ENCODE results near the gene PARD3. TPM values are rescaled to one million over a fixed set of nuclear protein-coding genes. Genes with fewer than 3 reads are reported as not detected.

Gene PARD3
- total RNA-seq, 1 donor from 2014 or later = 1.7 TPM

DNA sequence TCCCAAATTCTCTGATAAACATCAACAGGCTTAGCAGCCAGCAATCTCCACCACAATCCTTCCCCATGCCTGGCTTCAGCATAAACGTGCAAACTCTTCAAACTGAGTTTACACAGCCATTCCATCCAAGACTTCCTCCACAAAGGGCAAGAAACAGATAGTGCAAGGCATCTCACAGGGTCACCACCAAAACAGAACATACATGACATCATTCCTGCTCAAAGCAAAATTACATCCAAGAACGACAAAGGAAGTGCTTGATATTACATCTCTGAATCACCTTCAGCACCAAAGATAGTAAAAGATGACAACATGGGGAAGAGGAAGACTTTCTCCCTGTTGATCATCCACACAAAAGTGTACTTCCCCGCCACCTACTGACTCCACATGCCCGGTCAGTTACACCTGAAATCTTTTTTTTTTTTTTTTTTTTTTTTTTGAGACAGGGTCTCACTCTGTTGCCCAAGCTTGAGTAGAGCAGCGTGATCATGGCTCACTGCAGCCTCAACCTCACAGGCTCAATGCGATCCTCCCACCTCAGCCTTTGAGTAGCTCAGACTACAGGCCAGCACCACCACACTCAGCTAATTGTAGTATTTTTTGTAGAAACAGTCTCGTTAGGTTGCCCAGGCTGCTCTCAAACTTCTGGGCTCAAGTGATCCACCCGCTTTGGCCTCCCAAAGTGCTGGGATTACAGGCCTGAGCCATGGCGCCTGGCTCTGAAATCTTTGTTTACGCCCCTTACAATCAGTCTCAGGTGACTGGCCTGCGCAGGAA is 127.5 kb downstream of the PARD3 start:
- Mint-ChIP-seq H3K36me3 (ENCODE audit: low read depth) (no peaks in the 10 kb centered on the region), H3K9me3 (no peaks in the 10 kb centered on the region), H3K4me3 (no peak overlapping the region), H3K27ac (no peak overlapping the region), H3K27me3 (ENCODE audit: insufficient read depth) (peaks cover 2% of the 10 kb centered on the region), H3K4me1 (ENCODE audit: low read depth) (no peaks in the 10 kb centered on the region)
- intact Hi-C loops (cut with micrococcal nuclease) = no loop called here
- no peak for DNase-seq (ENCODE audit: low spot score)

DNA sequence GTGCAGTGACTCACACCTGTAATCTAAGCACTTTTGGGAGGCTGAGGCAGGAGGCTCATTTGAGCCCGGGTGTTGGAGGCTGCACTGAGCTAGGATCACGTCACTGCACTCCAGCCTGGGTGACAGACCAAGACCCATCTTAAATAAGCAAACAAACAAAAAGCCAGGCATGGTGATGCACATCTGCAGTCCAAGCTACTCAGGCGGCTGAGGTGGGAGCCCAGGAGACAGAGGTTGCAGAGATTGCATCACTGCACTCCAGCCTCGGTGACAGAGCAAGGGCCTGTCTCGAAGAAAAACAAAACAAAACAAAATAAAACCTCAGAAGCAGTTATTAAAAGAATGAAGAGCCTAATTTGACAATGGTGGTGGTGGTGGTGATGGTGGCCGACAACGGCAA is 132.5 kb downstream of the PARD3 start:
- Mint-ChIP-seq H3K36me3 (ENCODE audit: low read depth) (no peaks in the 10 kb centered on the region), H3K4me1 (ENCODE audit: low read depth) (no peaks in the 10 kb centered on the region), H3K27ac (no peak overlapping the region), H3K27me3 (ENCODE audit: insufficient read depth) (peaks cover 4% of the 10 kb centered on the region), H3K9me3 (no peaks in the 10 kb centered on the region), H3K4me3 (no peak overlapping the region)
- DNase-seq (ENCODE audit: low spot score) = no peak
- intact Hi-C loops (cut with micrococcal nuclease) = no loop called here

DNA sequence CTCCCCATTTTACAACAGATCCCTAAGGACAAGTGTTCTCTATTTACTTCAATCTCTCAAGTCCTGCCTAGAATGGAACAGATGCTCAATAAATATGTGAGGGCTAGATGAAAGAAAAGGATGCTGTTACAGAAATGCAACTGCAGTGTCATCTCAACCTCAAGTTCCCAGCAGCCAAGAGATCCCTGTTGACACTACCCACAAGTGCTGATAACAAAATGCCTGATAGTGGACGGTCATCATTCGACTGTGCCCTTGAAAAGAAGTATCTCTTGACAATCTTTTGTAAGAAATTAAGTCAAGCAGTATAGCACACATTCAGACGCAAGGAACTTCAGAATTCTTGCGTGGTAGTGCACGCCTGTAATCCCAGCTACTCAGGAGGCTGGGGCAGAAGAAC is 133.2 kb downstream of the PARD3 start:
- no peaks in the 10 kb centered on the region for H3K36me3 Mint-ChIP-seq (ENCODE audit: low read depth)
- DNase-seq (ENCODE audit: low spot score) = no peak
- H3K27ac Mint-ChIP-seq = no peak overlapping the region
- H3K4me3 Mint-ChIP-seq = no peak overlapping the region
- H3K4me1 Mint-ChIP-seq (ENCODE audit: low read depth) = no peaks in the 10 kb centered on the region
- H3K9me3 Mint-ChIP-seq = no peaks in the 10 kb centered on the region
- intact Hi-C loops (cut with micrococcal nuclease) = no loop called here
- H3K27me3 Mint-ChIP-seq (ENCODE audit: insufficient read depth) = peaks cover 7% of the 10 kb centered on the region

DNA sequence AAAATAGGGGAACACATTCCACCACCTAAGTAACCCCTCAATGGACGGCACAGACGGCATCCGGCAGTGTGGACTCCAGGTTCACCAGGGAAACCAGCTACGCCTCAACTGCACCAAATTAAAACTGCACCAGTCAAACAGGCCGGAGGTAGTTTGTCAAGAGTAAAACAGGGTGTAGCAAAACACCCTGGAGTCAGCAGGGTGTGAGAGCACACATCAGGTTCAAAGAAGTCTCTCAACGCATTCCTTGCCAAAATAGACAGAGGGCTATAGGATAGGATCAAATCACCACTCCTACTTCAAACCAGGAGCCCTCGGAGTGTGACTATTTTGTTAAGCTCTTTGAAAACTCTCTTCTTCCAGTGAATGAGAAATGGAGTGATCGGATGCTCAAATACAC is 135.9 kb downstream of the PARD3 start:
- H3K4me1 Mint-ChIP-seq (ENCODE audit: low read depth) = no peaks in the 10 kb centered on the region
- no peak overlapping the region for H3K4me3 Mint-ChIP-seq
- H3K9me3 Mint-ChIP-seq = no peaks in the 10 kb centered on the region
- no peak overlapping the region for H3K27ac Mint-ChIP-seq
- peaks cover 7% of the 10 kb centered on the region for H3K27me3 Mint-ChIP-seq (ENCODE audit: insufficient read depth)
- intact Hi-C loops (cut with micrococcal nuclease) = no loop called here
- no peaks in the 10 kb centered on the region for H3K36me3 Mint-ChIP-seq (ENCODE audit: low read depth)
- no peak for DNase-seq (ENCODE audit: low spot score)

DNA sequence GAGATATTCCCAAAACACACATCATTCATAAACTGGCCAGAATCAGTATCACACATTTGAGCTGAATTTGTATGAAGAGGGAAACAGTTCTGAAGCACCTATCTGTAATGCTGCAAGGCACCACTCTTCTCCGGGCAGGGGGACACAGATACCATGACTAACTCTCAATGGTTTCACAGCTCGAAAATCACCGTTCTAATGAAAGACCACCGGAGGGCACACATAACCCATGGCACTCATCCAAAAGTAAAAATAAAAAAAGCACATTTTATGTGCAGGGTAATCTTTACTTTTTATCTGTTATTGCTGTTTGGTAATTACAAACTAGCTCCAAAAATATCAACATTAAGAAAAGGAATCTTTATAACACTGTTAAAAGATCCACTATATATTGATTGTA is 137.5 kb downstream of the PARD3 start:
- H3K27ac Mint-ChIP-seq = no peak overlapping the region
- DNase-seq (ENCODE audit: low spot score) = no peak
- no peaks in the 10 kb centered on the region for H3K4me1 Mint-ChIP-seq (ENCODE audit: low read depth)
- no peaks in the 10 kb centered on the region for H3K36me3 Mint-ChIP-seq (ENCODE audit: low read depth)
- no peak overlapping the region for H3K4me3 Mint-ChIP-seq
- peaks cover 13% of the 10 kb centered on the region for H3K27me3 Mint-ChIP-seq (ENCODE audit: insufficient read depth)
- no peaks in the 10 kb centered on the region for H3K9me3 Mint-ChIP-seq
- intact Hi-C loops (cut with micrococcal nuclease) = no loop called here

DNA sequence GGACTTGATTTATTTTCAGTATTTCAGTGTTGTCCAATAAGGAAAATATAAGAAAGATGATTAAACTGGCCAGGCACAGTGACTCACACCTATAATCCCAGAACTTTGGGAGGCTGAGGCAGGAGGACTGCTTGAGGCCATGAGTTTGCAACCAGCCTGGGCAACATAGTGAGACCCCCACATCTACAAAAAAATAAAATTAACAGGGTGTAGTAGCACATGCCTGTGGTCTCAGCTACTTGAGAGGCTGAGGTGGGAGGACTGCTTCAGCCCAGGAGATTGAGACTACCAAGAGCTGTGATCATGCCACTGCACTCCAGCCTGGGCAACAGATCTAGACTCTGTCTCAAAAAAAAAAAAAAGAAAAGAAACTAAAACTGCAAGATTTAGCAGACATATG is 138.0 kb downstream of the PARD3 start:
- H3K27me3 Mint-ChIP-seq (ENCODE audit: insufficient read depth) = peaks cover 13% of the 10 kb centered on the region
- no peaks in the 10 kb centered on the region for H3K4me1 Mint-ChIP-seq (ENCODE audit: low read depth)
- intact Hi-C loops (cut with micrococcal nuclease) = no loop called here
- no peak overlapping the region for H3K27ac Mint-ChIP-seq
- H3K9me3 Mint-ChIP-seq = no peaks in the 10 kb centered on the region
- H3K36me3 Mint-ChIP-seq (ENCODE audit: low read depth) = no peaks in the 10 kb centered on the region
- no peak for DNase-seq (ENCODE audit: low spot score)
- H3K4me3 Mint-ChIP-seq = no peak overlapping the region

DNA sequence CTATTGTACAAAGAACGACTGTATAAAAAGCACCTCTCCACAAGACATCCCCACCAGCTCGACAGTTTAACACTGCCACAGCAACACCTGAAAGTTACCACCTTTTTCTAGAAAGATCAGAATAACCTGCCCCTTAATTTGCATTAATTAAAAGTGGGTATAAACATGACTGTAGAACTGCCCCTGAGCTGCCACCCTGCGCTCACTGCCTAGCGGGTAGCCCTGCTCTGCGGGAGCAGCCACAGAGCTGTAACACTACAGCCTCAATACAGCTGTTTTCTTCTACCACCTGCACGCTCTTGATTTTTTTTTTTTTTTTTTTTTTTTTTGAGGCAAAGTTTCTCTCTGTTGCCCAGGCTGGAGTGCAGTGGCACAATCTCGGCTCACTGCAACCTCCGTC is 140.9 kb downstream of the PARD3 start:
- DNase-seq (ENCODE audit: low spot score) = no peak
- no peak overlapping the region for H3K27ac Mint-ChIP-seq
- no peak overlapping the region for H3K4me3 Mint-ChIP-seq
- intact Hi-C loops (cut with micrococcal nuclease) = no loop called here
- no peaks in the 10 kb centered on the region for H3K4me1 Mint-ChIP-seq (ENCODE audit: low read depth)
- peaks cover 13% of the 10 kb centered on the region for H3K27me3 Mint-ChIP-seq (ENCODE audit: insufficient read depth)
- no peaks in the 10 kb centered on the region for H3K36me3 Mint-ChIP-seq (ENCODE audit: low read depth)
- H3K9me3 Mint-ChIP-seq = no peaks in the 10 kb centered on the region

DNA sequence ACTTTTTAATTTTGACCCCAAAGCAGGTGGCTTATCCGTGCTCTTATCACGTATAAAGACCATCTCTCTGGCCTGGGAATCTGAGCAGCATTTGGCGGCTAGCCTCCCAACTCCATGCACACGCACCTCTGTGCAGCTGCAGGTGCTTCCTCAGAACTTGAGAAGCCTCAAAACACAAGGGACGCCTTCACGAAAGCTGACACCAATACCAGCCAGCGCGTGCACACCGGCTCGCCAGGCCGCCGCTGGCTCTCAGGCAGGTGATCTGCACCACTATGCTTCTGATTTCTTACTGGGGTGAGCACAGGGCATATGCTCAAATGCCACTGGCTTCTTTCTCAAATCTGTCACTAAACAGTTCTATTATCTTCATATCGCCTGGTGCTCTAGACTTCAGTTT is 145.0 kb downstream of the PARD3 start:
- H3K27ac Mint-ChIP-seq = no peak overlapping the region
- H3K27me3 Mint-ChIP-seq (ENCODE audit: insufficient read depth) = peaks cover 10% of the 10 kb centered on the region
- H3K36me3 Mint-ChIP-seq (ENCODE audit: low read depth) = no peaks in the 10 kb centered on the region
- intact Hi-C loops (cut with micrococcal nuclease) = no loop called here
- no peak overlapping the region for H3K4me3 Mint-ChIP-seq
- DNase-seq (ENCODE audit: low spot score) = no peak
- no peaks in the 10 kb centered on the region for H3K4me1 Mint-ChIP-seq (ENCODE audit: low read depth)
- no peaks in the 10 kb centered on the region for H3K9me3 Mint-ChIP-seq

DNA sequence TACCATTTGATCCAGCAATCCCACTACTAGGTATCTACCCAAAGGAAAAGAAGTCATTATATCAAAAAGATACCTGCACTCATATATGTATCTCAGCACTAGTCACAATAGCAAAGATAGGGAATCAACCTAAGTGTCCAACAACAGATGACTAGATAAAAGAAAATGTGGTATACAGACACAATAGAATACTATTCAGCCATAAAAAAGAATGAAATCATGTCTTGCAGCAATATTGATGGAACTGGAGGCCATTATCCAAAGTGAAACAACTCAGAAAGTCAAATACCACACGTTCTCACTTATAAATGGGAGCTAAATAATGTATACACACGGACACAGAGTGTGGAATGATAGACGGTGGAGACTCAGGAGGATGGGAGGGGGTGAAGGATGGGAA is 146.0 kb downstream of the PARD3 start:
- DNase-seq (ENCODE audit: low spot score) = no peak
- H3K4me3 Mint-ChIP-seq = no peak overlapping the region
- H3K4me1 Mint-ChIP-seq (ENCODE audit: low read depth) = no peaks in the 10 kb centered on the region
- H3K27ac Mint-ChIP-seq = no peak overlapping the region
- no peaks in the 10 kb centered on the region for H3K9me3 Mint-ChIP-seq
- intact Hi-C loops (cut with micrococcal nuclease) = no loop called here
- H3K36me3 Mint-ChIP-seq (ENCODE audit: low read depth) = no peaks in the 10 kb centered on the region
- peaks cover 9% of the 10 kb centered on the region for H3K27me3 Mint-ChIP-seq (ENCODE audit: insufficient read depth)

DNA sequence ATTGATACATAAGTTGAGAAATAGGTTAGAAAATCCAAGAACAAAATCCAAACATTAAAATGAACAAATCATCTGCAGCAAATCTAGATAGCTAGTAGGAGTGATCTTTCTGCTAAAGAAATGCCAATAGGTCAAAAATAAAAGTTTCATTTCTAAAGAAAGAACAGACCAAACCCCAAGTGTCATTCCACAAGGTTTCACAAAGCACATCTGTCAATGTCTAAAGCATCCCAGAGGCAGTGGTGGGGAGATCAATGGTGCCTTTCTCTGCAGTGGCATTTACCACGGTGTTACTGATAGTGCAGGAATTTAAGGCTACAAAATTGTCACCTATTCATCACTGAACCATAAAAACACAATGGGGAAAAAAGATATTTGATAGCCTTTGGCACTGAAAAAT is 147.9 kb downstream of the PARD3 start:
- intact Hi-C loops (cut with micrococcal nuclease) = no loop called here
- H3K9me3 Mint-ChIP-seq = no peaks in the 10 kb centered on the region
- no peaks in the 10 kb centered on the region for H3K4me1 Mint-ChIP-seq (ENCODE audit: low read depth)
- H3K27ac Mint-ChIP-seq = no peak overlapping the region
- DNase-seq (ENCODE audit: low spot score) = no peak
- no peak overlapping the region for H3K4me3 Mint-ChIP-seq
- H3K36me3 Mint-ChIP-seq (ENCODE audit: low read depth) = no peaks in the 10 kb centered on the region
- H3K27me3 Mint-ChIP-seq (ENCODE audit: insufficient read depth) = peaks cover 9% of the 10 kb centered on the region

DNA sequence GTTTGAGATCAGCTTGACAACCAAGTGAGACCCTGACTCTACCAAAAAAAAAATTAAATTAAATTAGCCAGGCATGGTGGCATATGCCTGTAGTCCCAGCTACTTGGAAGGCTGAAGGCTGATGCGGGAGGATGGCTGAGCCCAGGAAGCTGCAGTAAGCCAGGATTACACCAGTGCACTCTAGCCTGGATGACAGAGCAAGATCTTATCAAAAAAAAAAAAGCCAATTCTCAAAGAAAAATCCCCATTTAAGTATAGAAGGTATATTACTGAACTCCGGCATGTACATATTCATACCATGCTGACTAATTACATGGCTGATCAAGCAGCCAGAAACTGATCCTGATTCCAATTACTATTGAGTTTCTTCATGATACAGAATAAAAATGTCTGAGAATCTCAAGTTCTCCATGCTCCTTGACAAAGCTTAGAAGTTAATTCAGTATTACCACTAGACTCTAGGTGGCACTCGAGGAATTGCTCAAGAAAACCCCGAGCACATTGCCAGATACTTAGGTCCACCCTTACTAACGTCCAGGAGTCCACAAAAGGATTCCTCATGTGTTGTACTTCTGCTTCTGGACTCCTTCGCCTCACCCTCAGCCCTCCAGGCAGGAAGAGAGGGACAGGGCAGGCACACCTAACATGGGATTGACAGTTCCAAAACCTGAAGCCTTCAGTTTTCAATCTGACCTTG is 148.9 kb downstream of the PARD3 start:
- no peaks in the 10 kb centered on the region for H3K9me3 Mint-ChIP-seq
- no peak for DNase-seq (ENCODE audit: low spot score)
- H3K27me3 Mint-ChIP-seq (ENCODE audit: insufficient read depth) = peaks cover 9% of the 10 kb centered on the region
- intact Hi-C loops (cut with micrococcal nuclease) = no loop called here
- no peaks in the 10 kb centered on the region for H3K4me1 Mint-ChIP-seq (ENCODE audit: low read depth)
- no peak overlapping the region for H3K4me3 Mint-ChIP-seq
- no peaks in the 10 kb centered on the region for H3K36me3 Mint-ChIP-seq (ENCODE audit: low read depth)
- no peak overlapping the region for H3K27ac Mint-ChIP-seq

DNA sequence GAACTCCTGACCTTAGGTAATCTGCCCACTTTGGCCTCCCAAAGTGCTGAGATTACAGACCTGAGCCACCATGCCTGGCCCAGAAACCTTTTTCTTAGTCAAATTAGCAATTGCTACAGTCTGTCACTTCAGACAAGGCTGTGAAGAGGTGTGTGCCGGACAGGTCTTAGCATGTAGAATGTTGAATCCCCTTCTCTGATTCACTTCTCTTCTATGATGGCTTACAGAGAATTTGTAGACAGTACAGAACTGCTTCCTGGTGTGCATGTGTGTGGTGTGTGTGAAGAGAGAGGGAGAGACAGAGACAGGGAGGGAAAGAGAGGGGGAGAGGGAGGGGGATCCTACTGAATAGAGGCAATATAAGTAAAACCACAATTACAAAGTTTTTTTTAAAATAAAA is 150.4 kb downstream of the PARD3 start:
- H3K4me1 Mint-ChIP-seq (ENCODE audit: low read depth) = no peaks in the 10 kb centered on the region
- H3K27me3 Mint-ChIP-seq (ENCODE audit: insufficient read depth) = peaks cover 10% of the 10 kb centered on the region
- no peak overlapping the region for H3K4me3 Mint-ChIP-seq
- no peaks in the 10 kb centered on the region for H3K9me3 Mint-ChIP-seq
- intact Hi-C loops (cut with micrococcal nuclease) = no loop called here
- no peaks in the 10 kb centered on the region for H3K36me3 Mint-ChIP-seq (ENCODE audit: low read depth)
- DNase-seq (ENCODE audit: low spot score) = no peak
- no peak overlapping the region for H3K27ac Mint-ChIP-seq

DNA sequence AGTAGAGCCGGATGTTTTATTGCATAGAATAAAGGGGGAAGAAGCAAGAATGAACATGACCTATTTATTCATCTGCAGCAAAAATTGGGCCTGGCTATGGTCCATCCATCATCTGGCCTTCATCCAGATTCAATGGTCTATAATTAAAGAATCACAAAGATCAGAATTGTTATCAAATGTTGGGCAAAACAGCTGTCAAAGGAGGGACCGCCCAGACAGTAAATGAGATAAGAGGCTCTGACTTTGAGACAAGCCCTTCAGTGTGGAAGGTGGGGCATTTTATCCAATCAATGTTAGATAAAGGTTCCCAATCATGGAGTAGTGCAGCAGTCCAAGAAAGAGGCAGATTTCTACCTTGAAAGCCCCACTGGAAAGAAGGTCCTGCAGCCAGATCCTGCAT is 153.5 kb downstream of the PARD3 start:
- no peaks in the 10 kb centered on the region for H3K9me3 Mint-ChIP-seq

More for the DNA sequence above, 153.5 kb downstream of the PARD3 start:
- H3K27ac Mint-ChIP-seq = no peak overlapping the region
- no peaks in the 10 kb centered on the region for H3K36me3 Mint-ChIP-seq (ENCODE audit: low read depth)
- H3K27me3 Mint-ChIP-seq (ENCODE audit: insufficient read depth) = peaks cover 11% of the 10 kb centered on the region
- no peaks in the 10 kb centered on the region for H3K4me1 Mint-ChIP-seq (ENCODE audit: low read depth)
- no peak overlapping the region for H3K4me3 Mint-ChIP-seq
- intact Hi-C loops (cut with micrococcal nuclease) = no loop called here
- DNase-seq (ENCODE audit: low spot score) = no peak

All from activated T-helper 1 cell treated with anti-CD3 and anti-CD28 coated beads, Interleukin-12 subunit alpha, Interleukin-12 subunit beta, Interleukin-2, Interleukin-4 antibody, amounts not matched to agents 30 ng/mL and 10 ng/mL and 1 ng/mL, durations not matched to agents 14 hours and 24 hours and 36 hours (primary cell).